ENCODE results near the gene ANO7. TPM values are rescaled to one million over a fixed set of nuclear protein-coding genes. Genes with fewer than 3 reads are reported as not detected.
"Not testable (repeated sequence)": the region's sequence is repeated elsewhere in the genome, so short reads cannot be mapped to it uniquely, and the experiment has no call there.

ANO7 gene
- total RNA-seq, 1 donor from 2014 or later = 2.1 TPM

DNA sequence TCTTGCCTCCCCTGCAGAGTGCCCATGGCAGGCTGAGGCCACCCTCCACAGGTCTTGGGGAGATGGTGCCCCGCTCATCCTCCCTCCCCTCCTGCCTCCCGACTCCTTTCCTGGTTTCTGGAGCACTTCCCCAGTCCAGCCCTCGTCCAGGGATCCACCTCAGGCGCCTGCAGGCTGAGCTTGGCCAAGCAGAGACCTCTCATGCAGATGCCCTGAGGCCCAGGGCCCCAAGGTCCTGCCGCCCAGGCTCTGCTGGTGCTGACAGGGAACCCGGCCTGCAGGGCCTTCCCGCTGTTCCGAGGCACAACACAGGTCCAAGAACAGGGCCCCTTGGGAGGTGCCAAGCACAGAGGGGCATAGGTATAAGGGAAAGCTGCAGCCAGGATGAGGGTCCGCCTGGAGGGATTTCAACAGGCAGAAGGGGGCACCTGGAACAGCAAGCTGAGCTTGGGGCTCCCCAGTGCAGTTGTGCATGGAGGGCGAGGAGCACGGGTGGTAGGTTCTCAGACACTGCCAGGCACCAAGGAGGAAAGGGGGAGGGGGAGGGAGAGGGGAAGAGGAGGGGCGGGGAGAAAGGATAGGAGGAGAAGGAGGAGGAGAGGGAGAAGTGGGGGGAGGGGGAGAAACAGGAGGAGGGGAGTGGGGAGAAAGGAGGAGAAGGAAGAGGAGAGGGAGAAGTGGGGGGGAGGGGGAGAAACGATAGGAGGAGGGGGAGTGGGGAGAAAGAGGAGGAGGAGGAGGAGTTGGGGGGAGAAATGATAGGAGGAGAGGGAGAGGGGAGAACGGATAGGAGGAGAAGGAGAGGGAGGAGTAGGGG lies 1.2 kb upstream of the ANO7 start:
- H3K27ac Mint-ChIP-seq = no peak overlapping the region
- no peaks in the 10 kb centered on the region for H3K36me3 Mint-ChIP-seq (ENCODE audit: low read depth)
- no peak overlapping the region for H3K4me3 Mint-ChIP-seq
- no peaks in the 10 kb centered on the region for H3K27me3 Mint-ChIP-seq (ENCODE audit: insufficient read depth)
- H3K4me1 Mint-ChIP-seq (ENCODE audit: low read depth) = no peaks in the 10 kb centered on the region
- intact Hi-C loops (cut with micrococcal nuclease) = no loop called here
- no peaks in the 10 kb centered on the region for H3K9me3 Mint-ChIP-seq
- no peak for DNase-seq (ENCODE audit: low spot score)

DNA sequence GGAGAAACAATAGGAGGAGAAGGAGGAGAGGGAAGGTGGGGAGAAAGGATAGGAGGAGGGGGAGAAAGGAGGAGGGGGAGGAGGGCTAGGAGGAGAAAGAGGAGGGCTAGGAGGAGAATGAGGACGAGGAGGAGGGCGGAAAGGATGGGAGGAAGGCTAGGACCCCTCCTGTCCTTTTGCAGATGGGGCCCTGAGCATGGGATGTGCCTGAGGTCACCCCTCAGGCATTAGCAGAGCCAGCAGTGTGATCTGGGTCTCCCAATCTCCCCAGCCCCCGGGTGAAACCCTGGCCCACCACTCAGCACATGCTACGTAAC lies 601 bp upstream of the ANO7 start:
- intact Hi-C loops (cut with micrococcal nuclease) = no loop called here
- no peaks in the 10 kb centered on the region for H3K9me3 Mint-ChIP-seq
- no peaks in the 10 kb centered on the region for H3K27me3 Mint-ChIP-seq (ENCODE audit: insufficient read depth)
- no peak overlapping the region for H3K4me3 Mint-ChIP-seq
- H3K36me3 Mint-ChIP-seq (ENCODE audit: low read depth) = no peaks in the 10 kb centered on the region
- no peak for DNase-seq (ENCODE audit: low spot score)
- H3K4me1 Mint-ChIP-seq (ENCODE audit: low read depth) = no peaks in the 10 kb centered on the region
- no peak overlapping the region for H3K27ac Mint-ChIP-seq

DNA sequence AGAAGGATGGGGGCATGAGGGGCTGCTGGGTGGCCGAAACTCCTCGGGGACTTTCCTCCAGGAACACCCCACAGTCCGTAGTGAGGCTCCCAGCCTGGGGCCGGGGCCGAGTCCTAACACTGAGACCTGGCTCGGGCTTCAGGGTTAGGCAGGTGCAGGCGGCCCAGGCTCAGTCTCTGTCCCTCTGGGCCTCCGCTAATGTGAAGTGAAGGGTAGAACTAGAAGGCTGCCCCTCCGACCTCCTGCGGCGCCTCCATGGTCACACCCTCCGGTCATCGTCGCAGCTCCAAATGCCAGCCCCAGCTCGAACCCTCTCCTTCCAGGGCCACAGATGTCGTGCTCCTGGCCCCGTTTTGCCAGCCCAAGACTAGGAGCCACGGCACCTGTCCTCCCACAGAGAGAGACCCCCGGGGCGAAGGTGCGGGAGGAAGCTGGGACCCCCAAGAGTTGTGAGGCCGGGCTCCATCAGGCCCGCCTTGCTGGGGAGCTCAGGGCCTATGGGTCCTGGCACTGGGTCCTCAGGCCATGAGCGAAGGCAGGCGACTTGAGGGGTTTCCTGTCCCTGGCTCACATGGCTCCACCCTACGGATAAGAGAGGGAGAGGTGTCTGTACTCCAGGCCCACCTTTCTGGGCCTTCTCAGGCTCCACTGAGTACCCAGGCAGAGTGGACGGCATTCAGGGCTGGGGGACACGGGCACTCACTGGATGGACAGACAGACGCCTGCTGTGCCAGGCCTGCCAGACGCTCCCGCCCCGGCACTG lies 797 bp downstream of the ANO7 start:
- no peak for DNase-seq (ENCODE audit: low spot score)
- intact Hi-C loops (cut with micrococcal nuclease) = no loop called here
- Mint-ChIP-seq H3K27me3 (ENCODE audit: insufficient read depth) (no peaks in the 10 kb centered on the region), H3K9me3 (no peaks in the 10 kb centered on the region), H3K36me3 (ENCODE audit: low read depth) (no peaks in the 10 kb centered on the region), H3K4me1 (ENCODE audit: low read depth) (no peaks in the 10 kb centered on the region), H3K27ac (no peak overlapping the region), H3K4me3 (no peak overlapping the region)

DNA sequence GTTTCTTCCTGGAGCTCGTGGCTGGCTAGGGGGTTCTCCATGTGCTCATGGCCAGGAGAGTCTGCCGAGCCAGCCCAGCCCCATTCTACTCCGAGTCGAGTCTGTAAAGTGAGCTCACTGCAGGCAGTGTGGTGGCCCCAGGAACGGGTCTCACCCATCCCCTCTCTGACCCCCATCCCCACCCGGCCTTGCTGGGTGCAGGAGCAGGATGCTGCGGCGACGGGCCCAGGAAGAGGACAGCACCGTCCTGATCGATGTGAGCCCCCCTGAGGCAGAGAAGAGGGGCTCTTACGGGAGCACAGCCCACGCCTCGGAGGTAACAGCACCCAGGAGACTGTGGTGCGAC lies 1.4 kb downstream of the ANO7 start:
- H3K4me1 Mint-ChIP-seq (ENCODE audit: low read depth) = no peaks in the 10 kb centered on the region
- intact Hi-C loops (cut with micrococcal nuclease) = no loop called here
- no peak for DNase-seq (ENCODE audit: low spot score)
- no peaks in the 10 kb centered on the region for H3K9me3 Mint-ChIP-seq
- no peaks in the 10 kb centered on the region for H3K27me3 Mint-ChIP-seq (ENCODE audit: insufficient read depth)
- no peak overlapping the region for H3K27ac Mint-ChIP-seq
- H3K4me3 Mint-ChIP-seq = no peak overlapping the region
- no peaks in the 10 kb centered on the region for H3K36me3 Mint-ChIP-seq (ENCODE audit: low read depth)

DNA sequence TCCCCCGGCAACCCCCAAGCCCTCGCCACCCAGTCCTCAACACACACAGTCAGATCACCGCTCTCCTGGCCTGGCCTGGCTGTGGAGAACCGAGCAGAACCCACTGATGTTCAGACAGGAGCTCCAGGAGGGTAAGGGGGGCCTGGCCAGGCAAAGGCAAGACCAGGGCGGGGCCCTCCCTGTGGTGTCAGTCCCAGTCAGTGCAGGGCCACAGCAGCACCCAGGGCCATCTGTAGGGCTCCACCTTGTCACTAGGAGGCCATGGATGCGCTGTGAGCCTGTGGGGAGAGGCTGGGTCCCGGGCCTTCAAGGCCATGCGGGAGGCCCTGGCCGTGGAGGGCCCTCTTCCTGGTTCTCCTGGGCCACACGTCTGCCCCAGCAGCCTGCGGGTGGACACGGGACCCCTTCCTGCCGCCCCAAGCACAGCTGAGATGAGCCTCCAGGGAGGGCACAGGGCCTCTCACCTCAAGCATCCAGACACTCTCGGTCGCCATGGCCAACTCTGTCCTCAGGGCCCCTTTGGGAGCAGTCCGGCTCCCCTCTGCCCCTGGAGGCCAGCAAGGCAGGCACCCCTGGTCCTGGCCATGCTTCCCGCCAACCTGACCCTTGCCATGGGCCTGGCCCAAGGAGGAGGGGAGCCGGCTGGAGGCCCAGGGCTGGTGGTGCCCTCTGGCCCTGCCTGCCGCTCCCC lies 2.0 kb downstream of the ANO7 start:
- Mint-ChIP-seq H3K27me3 (ENCODE audit: insufficient read depth) (no peaks in the 10 kb centered on the region), H3K9me3 (no peaks in the 10 kb centered on the region), H3K36me3 (ENCODE audit: low read depth) (no peaks in the 10 kb centered on the region), H3K4me3 (no peak overlapping the region), H3K4me1 (ENCODE audit: low read depth) (no peaks in the 10 kb centered on the region), H3K27ac (no peak overlapping the region)
- no peak for DNase-seq (ENCODE audit: low spot score)
- intact Hi-C loops (cut with micrococcal nuclease) = no loop called here

DNA sequence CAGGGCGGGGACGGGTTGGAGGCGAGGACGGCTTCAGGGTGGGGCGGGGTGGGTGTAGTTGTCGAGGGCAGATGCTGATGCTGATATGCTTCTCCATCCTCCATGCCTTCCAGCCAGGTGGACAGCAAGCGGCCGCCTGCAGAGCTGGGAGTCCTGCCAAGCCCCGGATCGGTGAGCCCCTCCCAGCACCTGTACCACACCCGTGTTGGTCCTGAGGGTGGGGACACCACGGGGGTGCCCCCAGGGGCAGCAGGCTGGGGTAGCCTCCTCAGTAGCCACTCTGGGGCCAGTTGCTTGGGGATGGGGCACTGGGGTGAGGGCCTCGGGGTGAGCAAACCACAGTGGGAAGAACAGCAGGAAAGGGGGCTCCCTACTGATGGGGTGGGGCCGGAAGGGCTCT lies 2.6 kb downstream of the ANO7 start:
- H3K27ac Mint-ChIP-seq = no peak overlapping the region
- no peaks in the 10 kb centered on the region for H3K9me3 Mint-ChIP-seq
- no peak for DNase-seq (ENCODE audit: low spot score)
- H3K36me3 Mint-ChIP-seq (ENCODE audit: low read depth) = no peaks in the 10 kb centered on the region
- no peaks in the 10 kb centered on the region for H3K27me3 Mint-ChIP-seq (ENCODE audit: insufficient read depth)
- H3K4me1 Mint-ChIP-seq (ENCODE audit: low read depth) = no peaks in the 10 kb centered on the region
- H3K4me3 Mint-ChIP-seq = no peak overlapping the region
- intact Hi-C loops (cut with micrococcal nuclease) = no loop called here

DNA sequence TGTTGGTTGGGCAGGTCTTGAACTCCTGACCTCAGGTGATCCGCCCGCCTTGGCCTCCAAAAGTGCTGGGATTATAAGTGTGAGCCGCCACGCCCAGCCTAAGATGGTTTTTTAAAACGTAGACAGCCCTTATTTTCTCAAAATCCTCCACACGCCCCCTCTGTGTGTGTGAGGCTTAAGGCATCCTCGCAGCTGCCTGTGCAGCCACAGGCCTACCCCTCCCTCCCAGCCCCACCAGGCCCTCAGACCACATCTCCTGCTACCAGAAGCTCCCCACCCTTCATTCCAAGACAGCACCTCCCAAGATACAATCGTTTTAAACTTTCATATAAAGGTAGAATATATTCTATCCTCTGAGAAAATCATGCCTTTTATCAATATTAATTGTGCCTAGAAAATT lies 4.8 kb downstream of the ANO7 start:
- intact Hi-C loops (cut with micrococcal nuclease) = no loop called here
- H3K9me3 Mint-ChIP-seq = no peaks in the 10 kb centered on the region

DNA sequence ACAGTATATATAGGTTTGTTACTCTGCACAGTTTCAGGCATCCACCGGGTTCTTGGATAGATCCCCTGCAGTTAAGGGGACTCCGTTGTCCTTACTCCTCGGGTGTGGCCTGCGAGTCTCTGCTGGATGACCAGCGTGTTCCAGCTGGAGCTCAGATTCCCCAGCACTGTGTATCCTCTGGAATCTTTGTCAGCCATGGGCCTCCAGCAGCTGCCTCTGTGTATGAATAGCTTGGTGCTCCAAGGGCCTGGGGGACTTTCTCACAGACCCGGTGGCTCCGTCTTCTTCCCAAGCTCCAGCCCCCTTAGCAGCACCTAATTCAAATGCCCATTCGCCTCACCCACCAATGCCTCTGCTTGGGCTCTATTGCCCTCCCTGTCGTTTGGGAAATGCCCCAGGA lies 6.3 kb downstream of the ANO7 start:
- no peaks in the 10 kb centered on the region for H3K9me3 Mint-ChIP-seq
- intact Hi-C loops (cut with micrococcal nuclease) = no loop called here
- no peaks in the 10 kb centered on the region for H3K27me3 Mint-ChIP-seq (ENCODE audit: insufficient read depth)
- H3K4me1 Mint-ChIP-seq (ENCODE audit: low read depth) = no peaks in the 10 kb centered on the region
- DNase-seq (ENCODE audit: low spot score) = no peak
- H3K36me3 Mint-ChIP-seq (ENCODE audit: low read depth) = no peaks in the 10 kb centered on the region
- no peak overlapping the region for H3K4me3 Mint-ChIP-seq
- H3K27ac Mint-ChIP-seq = no peak overlapping the region

More for the DNA sequence above, 4.8 kb downstream of the ANO7 start:
- no peak overlapping the region for H3K4me3 Mint-ChIP-seq
- H3K4me1 Mint-ChIP-seq (ENCODE audit: low read depth) = no peaks in the 10 kb centered on the region
- no peak for DNase-seq (ENCODE audit: low spot score)
- H3K27me3 Mint-ChIP-seq (ENCODE audit: insufficient read depth) = no peaks in the 10 kb centered on the region
- no peak overlapping the region for H3K27ac Mint-ChIP-seq
- no peaks in the 10 kb centered on the region for H3K36me3 Mint-ChIP-seq (ENCODE audit: low read depth)

DNA sequence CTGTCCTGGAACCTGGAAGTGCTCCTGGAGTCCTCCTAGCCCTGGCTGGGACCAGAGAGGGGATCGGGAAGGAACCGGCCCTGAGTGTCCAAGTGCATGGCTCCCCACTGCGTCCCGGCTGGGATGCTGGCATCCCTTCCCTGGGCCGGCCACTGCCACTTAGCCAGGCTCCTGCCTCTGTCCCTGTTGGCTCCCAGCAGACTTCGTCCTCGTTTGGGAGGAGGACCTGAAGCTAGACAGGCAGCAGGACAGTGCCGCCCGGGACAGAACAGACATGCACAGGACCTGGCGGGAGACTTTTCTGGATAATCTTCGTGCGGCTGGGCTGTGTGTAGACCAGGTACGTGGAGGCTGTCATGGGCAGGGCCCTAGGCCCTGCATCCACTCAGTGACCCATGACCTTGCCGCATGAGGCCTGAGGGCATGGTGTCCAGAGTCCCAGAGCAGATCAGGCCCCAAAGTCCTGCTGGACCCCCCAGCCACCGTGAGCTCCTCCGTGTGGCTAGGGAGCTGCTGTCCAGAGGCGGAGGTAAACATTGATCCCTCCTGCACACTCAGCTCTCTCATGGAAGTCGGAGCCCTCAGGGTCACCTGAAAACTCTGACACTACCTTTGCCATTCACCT lies 7.1 kb downstream of the ANO7 start:
- no peak overlapping the region for H3K27ac Mint-ChIP-seq
- H3K27me3 Mint-ChIP-seq (ENCODE audit: insufficient read depth) = no peaks in the 10 kb centered on the region
- DNase-seq (ENCODE audit: low spot score) = no peak
- no peak overlapping the region for H3K4me3 Mint-ChIP-seq
- H3K9me3 Mint-ChIP-seq = no peaks in the 10 kb centered on the region
- intact Hi-C loops (cut with micrococcal nuclease) = no loop called here
- H3K4me1 Mint-ChIP-seq (ENCODE audit: low read depth) = no peaks in the 10 kb centered on the region
- H3K36me3 Mint-ChIP-seq (ENCODE audit: low read depth) = no peaks in the 10 kb centered on the region

DNA sequence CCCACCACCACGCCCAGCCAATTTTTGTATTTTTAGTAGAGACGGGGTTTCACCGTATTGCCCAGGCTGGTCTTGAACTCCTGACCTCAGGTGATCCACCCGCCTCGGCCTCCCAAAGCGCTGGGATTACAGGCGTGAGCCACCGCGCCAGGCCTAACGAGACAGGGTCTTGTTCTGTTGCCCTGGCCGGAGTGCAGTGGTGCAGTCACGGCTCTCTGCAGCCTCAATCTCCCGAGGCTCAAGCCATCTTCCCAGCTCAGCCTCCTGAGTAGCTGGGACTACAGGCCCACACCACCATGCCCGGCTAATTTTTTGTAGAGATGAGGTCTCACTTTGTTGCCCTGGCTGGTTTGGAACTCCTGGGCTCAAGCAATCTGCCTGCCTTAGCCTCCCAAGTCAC lies 8.8 kb downstream of the ANO7 start:
- DNase-seq (ENCODE audit: low spot score); H3K4me3 Mint-ChIP-seq; intact Hi-C loops (cut with micrococcal nuclease); H3K4me1 Mint-ChIP-seq (ENCODE audit: low read depth); H3K36me3 Mint-ChIP-seq (ENCODE audit: low read depth); H3K27ac Mint-ChIP-seq; H3K27me3 Mint-ChIP-seq (ENCODE audit: insufficient read depth); H3K9me3 Mint-ChIP-seq: not testable (repeated sequence)

DNA sequence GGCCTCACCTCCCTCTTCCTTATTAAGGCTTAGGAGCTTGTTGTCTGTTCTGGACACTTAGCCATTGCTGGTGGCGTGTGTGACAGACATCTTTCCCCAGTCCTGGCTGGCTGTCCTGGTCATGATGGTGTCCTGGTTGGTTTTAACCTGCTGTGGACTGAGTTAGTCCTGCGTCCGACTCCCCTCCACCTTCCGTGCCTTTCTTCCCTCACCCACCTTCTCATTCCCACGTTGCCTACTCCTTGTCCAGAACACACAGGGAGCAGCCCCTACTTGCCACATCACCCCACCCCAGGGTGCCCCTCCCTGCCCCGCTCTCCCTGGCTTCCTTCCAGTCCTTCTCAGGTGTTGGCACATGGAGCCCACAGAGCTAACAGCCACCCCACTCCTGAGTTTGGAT lies 9.5 kb downstream of the ANO7 start:
- intact Hi-C loops (cut with micrococcal nuclease) = no loop called here
- Mint-ChIP-seq H3K27me3 (ENCODE audit: insufficient read depth) (no peaks in the 10 kb centered on the region), H3K9me3 (no peaks in the 10 kb centered on the region), H3K27ac (no peak overlapping the region), H3K4me1 (ENCODE audit: low read depth) (no peaks in the 10 kb centered on the region), H3K4me3 (no peak overlapping the region), H3K36me3 (ENCODE audit: low read depth) (no peaks in the 10 kb centered on the region)
- no peak for DNase-seq (ENCODE audit: low spot score)

DNA sequence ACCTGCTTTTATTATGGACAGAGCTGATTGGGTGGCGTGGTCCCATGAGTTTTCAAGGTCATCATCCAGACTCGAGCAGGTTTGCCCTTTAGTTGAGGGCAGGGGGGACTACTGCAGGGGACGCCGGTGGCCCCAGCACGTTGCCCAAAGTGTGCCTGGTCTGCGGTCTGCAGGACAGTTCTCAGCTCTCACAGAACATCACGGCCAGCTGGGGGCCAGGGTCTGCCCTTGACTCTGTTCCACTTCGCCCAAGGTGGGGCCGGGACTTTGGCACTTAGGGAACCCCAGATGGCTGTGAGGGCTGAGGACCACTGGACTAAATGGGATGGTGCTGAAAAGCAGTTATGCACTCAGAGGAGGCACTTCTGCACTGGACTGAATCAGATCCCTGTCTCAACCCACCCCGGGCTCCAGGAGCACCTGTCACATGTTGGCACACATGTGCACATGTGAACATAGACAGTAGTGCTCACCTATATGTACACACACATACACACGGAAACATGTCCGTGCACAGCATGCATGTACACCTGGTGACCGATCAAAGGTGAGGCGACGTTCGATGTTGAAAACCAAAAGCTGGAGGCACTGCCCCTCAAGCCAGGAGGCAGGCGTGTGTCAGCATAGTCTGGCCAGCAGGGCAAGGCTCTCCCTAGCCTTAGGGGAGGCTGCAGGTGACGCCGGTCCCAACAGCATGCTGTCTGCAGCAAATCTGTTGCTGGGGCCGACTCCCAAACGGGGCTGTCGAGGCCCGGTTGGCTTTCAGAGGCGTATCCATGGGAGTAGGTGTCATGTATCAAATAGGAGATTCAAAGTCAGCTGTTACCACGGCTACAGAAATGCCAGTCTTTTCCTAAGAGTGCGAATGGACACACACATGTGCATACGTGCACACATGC lies 10.2 kb downstream of the ANO7 start:
- intact Hi-C loops (cut with micrococcal nuclease) = no loop called here
- Mint-ChIP-seq H3K27ac (no peak overlapping the region), H3K4me1 (ENCODE audit: low read depth) (no peaks in the 10 kb centered on the region), H3K27me3 (ENCODE audit: insufficient read depth) (no peaks in the 10 kb centered on the region), H3K36me3 (ENCODE audit: low read depth) (no peaks in the 10 kb centered on the region), H3K9me3 (no peaks in the 10 kb centered on the region), H3K4me3 (no peak overlapping the region)
- no peak for DNase-seq (ENCODE audit: low spot score)
